ENCODE data around the gene TFCP2.

- TF ChIP-seq CTCF (IDR thresholded peaks at IDR 0.05): no peak
- TF ChIP-seq SIN3A (IDR thresholded peaks at IDR 0.05; ENCODE audit: borderline replicate concordance, insufficient read depth, low read depth, low read length): no peak
- no peak for TF ChIP-seq POLR2AphosphoS5 (IDR thresholded peaks at IDR 0.05; ENCODE audit: low read depth, low read length)
Observed at GRCh38 chr12:51124504-51124903, 48.4 kb downstream of the TFCP2 start.

Measured in Panc1 (cell line).